Fibroblast of the aortic adventitia (primary cell): ENCODE data around the gene PDK3. TPM values are rescaled to one million over a fixed set of nuclear protein-coding genes. Genes with fewer than 3 reads are reported as not detected.

Source experiments
- DNase-seq: peaks from one replicate; pipeline ENCODE4 v3.0.0-alpha.2; 2010; ENCODE audit warnings: low read depth
- H3K4me3 ChIP-seq: 2 replicates; pipeline ENCODE4 v1.5.1; 2011; ENCODE audit warnings: low read depth, mild to moderate bottlenecking, control low read depth, low read length, moderate library complexity
- total RNA-seq: library from RNA; depleted of rRNA; stranded (reverse); fragments of >200 nt; gene quantifications from 2 replicates; pipeline ENCODE4 v1.2.3, GENCODE V29; 2012; ENCODE audit warnings: low replicate concordance
- TF ChIP-seq, protein P1 (sequence below): IDR thresholded peaks from 2 replicates; pipeline ENCODE4 v1.5.1; 2011; ENCODE audit warnings: mild to moderate bottlenecking, low read length, control low read depth, inconsistent platforms; ENCODE audit not compliant: insufficient read depth

Gene PDK3
- total RNA-seq, 1 donor = 6.7 TPM

DNA sequence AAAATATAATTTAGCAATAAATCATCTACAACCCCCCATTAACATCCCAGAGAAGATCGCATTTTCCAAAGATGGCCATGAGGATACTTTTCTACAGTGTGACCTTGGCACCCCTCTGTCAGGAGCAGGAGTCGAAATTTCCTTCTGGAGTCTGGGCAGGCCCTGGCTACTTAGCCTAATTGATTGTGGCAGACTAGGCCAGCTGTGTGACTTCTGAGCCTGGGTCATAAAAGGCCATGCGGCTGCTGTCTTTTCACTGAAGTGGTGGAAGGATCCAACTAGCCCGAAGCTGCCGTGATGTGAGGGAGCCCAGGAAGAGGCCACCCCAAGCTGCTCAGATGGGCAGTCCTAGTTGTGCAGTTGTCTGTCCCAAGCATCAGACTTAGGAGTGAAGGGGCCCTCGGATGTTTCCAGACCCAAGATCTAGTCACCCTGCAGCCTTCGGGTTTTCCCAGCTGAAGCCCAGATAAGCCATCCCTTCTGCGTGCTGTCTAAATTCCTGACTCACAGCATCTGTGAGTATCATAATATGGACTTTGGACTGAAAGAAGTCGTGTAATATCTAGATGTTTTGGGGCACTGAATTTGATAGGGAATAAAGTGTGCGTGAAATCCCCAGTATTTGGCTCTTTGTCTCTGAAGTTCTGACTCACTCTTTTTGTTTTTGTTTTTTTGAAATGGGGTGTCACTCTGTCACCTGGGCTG lies 21.0 kb downstream of the PDK3 start:
- DNase-seq = no peak
- no peak overlapping the region for H3K4me3 ChIP-seq
- TF ChIP-seq, protein P1, sequence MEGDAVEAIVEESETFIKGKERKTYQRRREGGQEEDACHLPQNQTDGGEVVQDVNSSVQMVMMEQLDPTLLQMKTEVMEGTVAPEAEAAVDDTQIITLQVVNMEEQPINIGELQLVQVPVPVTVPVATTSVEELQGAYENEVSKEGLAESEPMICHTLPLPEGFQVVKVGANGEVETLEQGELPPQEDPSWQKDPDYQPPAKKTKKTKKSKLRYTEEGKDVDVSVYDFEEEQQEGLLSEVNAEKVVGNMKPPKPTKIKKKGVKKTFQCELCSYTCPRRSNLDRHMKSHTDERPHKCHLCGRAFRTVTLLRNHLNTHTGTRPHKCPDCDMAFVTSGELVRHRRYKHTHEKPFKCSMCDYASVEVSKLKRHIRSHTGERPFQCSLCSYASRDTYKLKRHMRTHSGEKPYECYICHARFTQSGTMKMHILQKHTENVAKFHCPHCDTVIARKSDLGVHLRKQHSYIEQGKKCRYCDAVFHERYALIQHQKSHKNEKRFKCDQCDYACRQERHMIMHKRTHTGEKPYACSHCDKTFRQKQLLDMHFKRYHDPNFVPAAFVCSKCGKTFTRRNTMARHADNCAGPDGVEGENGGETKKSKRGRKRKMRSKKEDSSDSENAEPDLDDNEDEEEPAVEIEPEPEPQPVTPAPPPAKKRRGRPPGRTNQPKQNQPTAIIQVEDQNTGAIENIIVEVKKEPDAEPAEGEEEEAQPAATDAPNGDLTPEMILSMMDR = no peak

GRCh38 chrX:24487571-24487970 lies 22.5 kb downstream of the PDK3 start:
- TF ChIP-seq, protein P1 = no peak
- no peak overlapping the region for H3K4me3 ChIP-seq
- no peak for DNase-seq

DNA sequence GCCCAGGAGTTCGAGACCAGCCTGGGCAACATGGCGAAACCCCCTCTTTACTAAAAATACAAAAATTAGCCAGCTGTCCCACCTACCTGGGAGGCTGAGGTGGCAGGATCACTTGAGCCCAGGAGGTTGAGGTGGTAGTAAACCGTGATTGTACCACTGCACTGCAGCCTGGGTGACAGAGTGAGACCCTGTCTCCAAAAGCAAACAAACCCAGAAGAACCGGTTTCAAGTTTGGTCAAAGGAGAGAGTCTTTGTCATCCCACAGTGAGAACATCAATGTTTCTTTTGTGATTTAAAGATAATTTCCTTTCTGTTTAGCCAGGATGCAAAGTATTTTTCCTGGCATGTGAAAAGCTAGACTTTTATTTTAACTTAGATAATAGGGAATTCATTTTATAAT lies 26.7 kb downstream of the PDK3 start:
- no peak for DNase-seq
- TF ChIP-seq, protein P1 = no peak
- no peak overlapping the region for H3K4me3 ChIP-seq

GRCh38 chrX:24493740-24494581 lies 28.9 kb downstream of the PDK3 start:
- DNase-seq = no peak
- TF ChIP-seq, protein P1 = no peak
- H3K4me3 ChIP-seq = no peak overlapping the region

DNA sequence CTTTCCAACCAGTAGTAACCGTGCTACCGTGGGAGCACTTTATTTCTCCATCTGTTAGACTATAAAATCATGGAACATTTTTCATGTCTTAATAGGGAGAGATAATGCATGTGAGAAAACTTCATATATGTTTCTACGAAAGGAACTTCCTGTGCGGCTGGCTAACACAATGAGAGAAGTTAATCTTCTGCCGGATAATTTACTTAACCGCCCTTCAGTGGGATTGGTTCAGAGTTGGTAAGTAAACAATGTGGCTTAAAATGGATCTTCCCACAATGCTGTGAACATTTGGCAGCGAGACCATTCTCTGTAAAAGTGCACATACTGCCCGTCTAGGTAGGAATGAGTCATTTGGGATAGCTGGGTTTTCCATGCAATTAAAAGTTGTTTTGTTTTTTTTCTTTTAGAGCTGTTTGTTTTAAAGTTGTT lies 29.6 kb downstream of the PDK3 start:
- peak; percentile 65 for DNase-seq
- no peak overlapping the region for H3K4me3 ChIP-seq
- TF ChIP-seq, protein P1 = no peak

DNA sequence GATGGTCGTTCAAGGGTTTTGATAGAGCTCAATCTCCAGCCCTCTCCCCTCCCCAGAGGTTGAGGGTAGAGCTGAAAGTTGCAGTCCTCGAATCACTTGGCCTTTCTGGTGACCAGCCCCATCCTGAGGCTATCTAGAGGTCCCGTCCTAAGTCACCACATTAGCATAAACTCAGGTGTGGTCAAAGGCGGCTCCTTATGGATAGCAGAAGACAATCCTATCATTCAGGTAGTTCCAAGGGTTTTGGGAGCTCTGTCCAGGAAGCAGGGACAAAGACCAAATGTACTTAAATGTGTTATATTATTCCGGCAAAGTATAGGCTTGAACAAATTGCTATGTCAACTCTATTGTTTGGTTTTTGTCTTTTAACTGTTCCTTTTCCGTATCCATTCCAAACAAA lies 30.6 kb downstream of the PDK3 start:
- no peak for DNase-seq
- H3K4me3 ChIP-seq = no peak overlapping the region
- TF ChIP-seq, protein P1 = no peak
